Heart left ventricle (tissue), 16 donors: Measurements from ENCODE around the gene OLFML3. TPM values are rescaled to one million over a fixed set of nuclear protein-coding genes. Genes with fewer than 3 reads are reported as not detected.

Source experiments
- ATAC-seq, 4 donors: fragments of 200-7000 bp; cut with Tn5 transposase; one replicate each; pipeline ENCODE4 v1.9.1; 2020 to 2022; ENCODE audit warnings: moderate library complexity in 4 of 4, mild to moderate bottlenecking in 3 of 4, moderate number of reproducible peaks in 1 of 4
- DNase-seq, 5 donors: peaks; one replicate each; pipeline ENCODE4 v3.0.0-alpha.2; 2020
- H3K27ac ChIP-seq, 12 donors: fragments of 200-600 bp; sonication (generic) in 4 of 12; one replicate each; pipeline versions ENCODE4 v1.5.0 to v1.8.0; 2016 to 2022; ENCODE audit warnings: mild to moderate bottlenecking in 2 of 12
- H3K27me3 ChIP-seq, 9 donors: fragments of 200-600 bp; sonication (generic) in 2 of 9; one replicate each; pipeline versions ENCODE4 v1.5.1 to v1.8.0; 2016 to 2022; ENCODE audit warnings: mild to moderate bottlenecking in 3 of 9
- H3K36me3 ChIP-seq, 9 donors: fragments of 200-600 bp; sonication (generic) in 2 of 9; one replicate each; pipeline versions ENCODE4 v1.5.0 to v1.8.0; 2018 to 2022; ENCODE audit warnings: mild to moderate bottlenecking in 2 of 9
- H3K4me1 ChIP-seq, 12 donors: fragments of 200-600 bp; sonication (generic) in 4 of 12; one replicate each; pipeline versions ENCODE4 v1.5.0 to v1.8.0; 2016 to 2022; ENCODE audit warnings: mild to moderate bottlenecking in 3 of 12
- H3K4me3 ChIP-seq, 12 donors: fragments of 200-600 bp; sonication (generic) in 4 of 12; one replicate each; pipeline versions ENCODE4 v1.5.0 to v1.8.0; 2017 to 2022; ENCODE audit warnings: mild to moderate bottlenecking in 9 of 12, moderate library complexity in 4 of 12
- H3K9me3 ChIP-seq, 12 donors: fragments of 200-600 bp; sonication (generic) in 4 of 12; one replicate each; pipeline versions ENCODE4 v1.5.0 to v1.8.0; 2016 to 2022; ENCODE audit warnings: mild to moderate bottlenecking in 1 of 12
- CTCF ChIP-seq, 12 donors: fragments of 200-600 bp; sonication (generic) in 4 of 12; IDR thresholded peaks; one replicate each; pipeline versions ENCODE4 v1.5.0 to v1.8.0; 2018 to 2022; ENCODE audit warnings: antibody characterized with exemption in 12 of 12, mild to moderate bottlenecking in 5 of 12
- POLR2A ChIP-seq, 2 donors: fragments of 450-650 bp; IDR thresholded peaks; one replicate each; pipeline ENCODE4 v1.6.1; 2017; ENCODE audit warnings: antibody characterized with exemption in 2 of 2, mild to moderate bottlenecking in 2 of 2, moderate library complexity in 2 of 2
- WGBS, 4 donors: extraction: QIAGEN DNeasy Blood & Tissue Kit in 2 of 4; methylation state at CpG; one replicate each; pipeline versions ENCODE4 v1.1.5 to v1.1.7; 2013 to 2018; 5-methylcytosine and 5-hydroxymethylcytosine counted together
- intact Hi-C, 10 donors: fragments of 100-400 bp; cut with DNase I; formaldehyde crosslinking; loops; one replicate each; pipeline versions ENCODE4 v1.11.1 to v1.14.2; 2022
- polyA plus RNA-seq, 2 donors: library from polyadenylated mRNA; stranded (reverse); fragments of 200-250 nt; gene quantifications; one replicate each; pipeline ENCODE4 v1.2.3, GENCODE V29; 2013
- total RNA-seq, 9 donors: library from RNA; depleted of rRNA in 2 of 9; stranded (reverse); fragments of >200 nt in 2 of 9; fragmentation: NEBNext Ultra II Directional in 3 of 9; extraction: Animal tissue kit (Norgen Biotek cat#: 25700) in 3 of 9; gene quantifications; one replicate each; pipeline versions ENCODE4 v1.1.0 to v1.2.4, GENCODE V29; 2016 to 2023
- donor health status: ischemic (EF 13 %, LVEDD 7.1; RV severe dilation, severe dysfunction).
- donor health status: healthy with polysubstance abuse.
- donor health status: DM: no; HTN: yes; CAD: no.
- donor health status: DM: no; HTN: no; CAD: no.
- donor health status: ischemic (EF 25% LVEDD 6.9; RV normal size, moderate dysfunction).
- donor health status: ischemic (EF 25% LVEDD 5.7; RV mildly dilated, moderate dysfunction).
- donor health status: healthy.
- donor health status: DM: yes; HTN: yes; CAD: no.
- donor health status: ischemic (EF 35%, LVEDD 5.7; RV mildly dilated, moderate dysfunction).
- donor health status: nonischemic (EF 11% LVEDD 7.7; RV severe dilation, severe dysfunction).
- donor health status: DM: yes; HTN: yes; CAD: no.
- donor health status: PGD.
- donor health status: ischemic (EF 29% LVEDD 5.4; RV normal size, mild dysfunction).
- donor health status: nonischemic (EF 23%, LVEDD 6.1; RV moderate dilation, normal function).

OLFML3 gene
- total and polyA plus RNA-seq, 11 donors = 5.1 to 27.2 (median 12.7) TPM

GRCh38 chr1:113984710-113985109 lies 5.4 kb downstream of the OLFML3 start:
- H3K4me3 ChIP-seq = no peak overlapping the region
- H3K27me3 ChIP-seq = no peaks in the 10 kb centered on the region
- ATAC-seq (peak in 1 of 4 donors; percentile 76), DNase-seq (peak in 2 of 5 donors; percentile 42)
- peak overlapping the region in 10 of 12 donors; percentile 23 to 86 (median 66) for H3K27ac ChIP-seq
- intact Hi-C loops = loop anchor here in 1 of 10 donors (10.0 kb wide), 1 partner anchor 170 kb away; the partner anchor contains the start of gene SYT6
- TF ChIP-seq POLR2A (IDR thresholded peaks at IDR 0.05) = no peak
- no peak for TF ChIP-seq CTCF (IDR thresholded peaks at IDR 0.05)
- no peaks in the 10 kb centered on the region for H3K9me3 ChIP-seq
- peaks cover 0 to 50% (median 15%) of the 10 kb centered on the region in 12 donors for H3K4me1 ChIP-seq
- H3K36me3 ChIP-seq = no peaks in the 10 kb centered on the region
- WGBS, 4 donors = 33 to 68% (median 47%) methylated on average over 4 of the region's 4 CpGs

GRCh38 chr1:113986802-113987201 lies 7.5 kb downstream of the OLFML3 start:
- Histone ChIP-seq H3K27ac (no peak overlapping the region), H3K4me1 (peaks cover 0 to 35% (median 15%) of the 10 kb centered on the region in 12 donors), H3K27me3 (no peaks in the 10 kb centered on the region), H3K9me3 (no peaks in the 10 kb centered on the region), H3K4me3 (no peak overlapping the region), H3K36me3 (no peaks in the 10 kb centered on the region)
- DNase-seq (no peak), ATAC-seq (no peak)
- intact Hi-C loops = loop anchor here in 1 of 10 donors (10.0 kb wide), 1 partner anchor 168 kb away; the partner anchor contains the start of gene SYT6
- no peak for TF ChIP-seq CTCF (IDR thresholded peaks at IDR 0.05)
- TF ChIP-seq POLR2A (IDR thresholded peaks at IDR 0.05) = no peak
- 79 to 84% (median 83%) methylated on average over 6 of the region's 6 CpGs for WGBS, 4 donors

- Histone ChIP-seq H3K27me3 (no peaks in the 10 kb centered on the region), H3K4me1 (peaks cover 0 to 32% (median 15%) of the 10 kb centered on the region in 12 donors), H3K9me3 (no peaks in the 10 kb centered on the region), H3K27ac (no peak overlapping the region), H3K4me3 (no peak overlapping the region), H3K36me3 (no peaks in the 10 kb centered on the region)
- no peak for TF ChIP-seq POLR2A (IDR thresholded peaks at IDR 0.05)
- TF ChIP-seq CTCF (IDR thresholded peaks at IDR 0.05) = no peak
- ATAC-seq = no peak
- intact Hi-C loops = loop anchor here in 1 of 10 donors (10.0 kb wide), 1 partner anchor 168 kb away; the partner anchor contains the start of gene SYT6
- 68 to 96% (median 82%) methylated on average over 5 of the region's 5 CpGs for WGBS, 4 donors
- no peak for DNase-seq
Observed at GRCh38 chr1:113987259-113987658, 8.0 kb downstream of the OLFML3 start.

GRCh38 chr1:113990530-113990929 lies 11.3 kb downstream of the OLFML3 start:
- 44 to 92% (median 76%) methylated on average over 2 of the region's 2 CpGs for WGBS, 4 donors
- ATAC-seq (no peak), DNase-seq (no peak)
- no peak overlapping the region for H3K4me3 ChIP-seq
- no peaks in the 10 kb centered on the region for H3K36me3 ChIP-seq
- peaks cover 0 to 18% (median 9%) of the 10 kb centered on the region in 12 donors for H3K9me3 ChIP-seq
- H3K4me1 ChIP-seq = no peaks in the 10 kb centered on the region
- TF ChIP-seq POLR2A (IDR thresholded peaks at IDR 0.05) = no peak
- no peak for TF ChIP-seq CTCF (IDR thresholded peaks at IDR 0.05)
- no peaks in the 10 kb centered on the region for H3K27me3 ChIP-seq
- H3K27ac ChIP-seq = no peak overlapping the region
- intact Hi-C loops = no loop called here
